ENCODE results near the gene FAM53B.

Gene FAM53B

GRCh38 chr10:124575107-124576035 is 168.8 kb downstream of the FAM53B start:
- no peak for DNase-seq (ENCODE audit: low read depth)

GRCh38 chr10:124574456-124575070 is 169.6 kb downstream of the FAM53B start:
- no peak for DNase-seq (ENCODE audit: low read depth)

GRCh38 chr10:124573726-124574455 is 170.3 kb downstream of the FAM53B start:
- no peak for DNase-seq (ENCODE audit: low read depth)

- no peak for DNase-seq (ENCODE audit: low read depth)
Measured at GRCh38 chr10:124572751-124573150, 171.4 kb downstream of the FAM53B start.

- no peak for DNase-seq (ENCODE audit: low read depth)
Measured at GRCh38 chr10:124570646-124571045, 173.5 kb downstream of the FAM53B start.

GRCh38 chr10:124569623-124570470 is 174.3 kb downstream of the FAM53B start:
- no peak for DNase-seq (ENCODE audit: low read depth)
